GM06990 (cell line): ENCODE data around the gene LRRC23.
"Not testable (repeated sequence)": the region's sequence is repeated elsewhere in the genome, so short reads cannot be mapped to it uniquely, and the experiment has no call there.

Experiments
- DNase-seq: peaks from one replicate; pipeline ENCODE4 v3.0.0-alpha.2; 2011; ENCODE audit not compliant: insufficient read length; ENCODE audit errors: extremely low read depth
- H3K27me3 ChIP-seq: replicated peaks from 2 replicates; pipeline ENCODE4 v1.6.0; 2011; ENCODE audit warnings: low read length; ENCODE audit not compliant: control insufficient read depth, insufficient read depth
- H3K36me3 ChIP-seq: 2 replicates; pipeline ENCODE4 v1.5.1; 2011; ENCODE audit warnings: low read length; ENCODE audit not compliant: control insufficient read depth, insufficient read depth
- H3K4me3 ChIP-seq: replicated peaks from 2 replicates; pipeline ENCODE4 v1.5.1; 2011; ENCODE audit warnings: low read depth, mild to moderate bottlenecking, control low read depth, low read length
- TF ChIP-seq, protein P1 (sequence below): IDR thresholded peaks from 2 replicates; pipeline ENCODE4 v1.5.1; 2011; ENCODE audit warnings: low read length, control low read depth, mild to moderate bottlenecking, inconsistent platforms; ENCODE audit not compliant: insufficient read depth, poor library complexity, severe bottlenecking

LRRC23 gene

DNA sequence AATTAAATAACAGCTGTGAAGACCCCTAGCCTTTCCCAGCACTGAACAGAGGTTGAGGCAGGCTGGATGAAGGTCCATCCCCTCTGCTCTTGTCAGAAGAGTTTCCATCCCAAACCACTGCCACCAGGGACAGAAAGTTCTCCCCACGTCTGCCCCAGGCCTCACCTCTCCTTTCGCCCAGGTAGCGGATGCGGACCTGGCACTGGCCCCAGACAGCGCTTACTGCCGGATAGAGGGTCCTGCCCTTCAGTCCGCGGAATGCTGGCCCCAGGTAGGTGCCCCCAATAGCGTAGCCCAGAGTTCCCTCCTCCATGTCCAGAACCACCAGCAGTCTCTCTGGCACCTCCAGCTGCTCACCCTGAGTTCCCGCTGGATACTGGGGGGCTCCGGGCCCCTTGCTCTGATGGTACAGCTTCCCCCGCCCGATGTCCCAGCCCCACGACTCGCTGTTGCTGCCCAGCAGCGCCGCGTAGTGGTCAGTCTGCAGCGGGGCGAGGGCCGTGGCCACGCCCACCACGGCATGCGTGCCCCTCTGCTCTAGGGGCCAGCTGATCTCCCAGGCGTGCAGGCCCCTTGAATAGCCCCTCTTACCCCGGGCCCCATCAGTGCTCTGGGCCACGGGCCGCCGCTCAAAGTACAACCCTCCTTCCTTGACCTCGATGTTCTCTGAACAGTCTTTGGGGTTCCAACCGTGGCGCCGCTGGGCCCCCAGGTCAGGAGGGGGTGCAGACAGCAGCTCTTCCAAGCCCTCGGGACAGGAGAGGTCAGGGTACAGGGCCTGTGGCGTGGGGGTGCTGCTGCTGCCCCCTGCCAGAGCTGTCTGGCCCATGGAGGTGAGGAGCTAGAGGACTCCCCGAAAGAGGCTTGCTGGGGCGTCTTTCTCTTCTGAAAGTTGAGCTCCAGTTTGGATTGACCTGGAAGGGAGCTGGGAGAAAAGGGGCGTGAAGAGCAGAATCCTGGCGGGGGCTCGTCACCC, 32.3 kb upstream of the LRRC23 start:
- H3K4me3 ChIP-seq, result peak overlapping the region; percentile 83
- no peaks in the 10 kb centered on the region for H3K27me3 ChIP-seq
- TF ChIP-seq, protein P1, sequence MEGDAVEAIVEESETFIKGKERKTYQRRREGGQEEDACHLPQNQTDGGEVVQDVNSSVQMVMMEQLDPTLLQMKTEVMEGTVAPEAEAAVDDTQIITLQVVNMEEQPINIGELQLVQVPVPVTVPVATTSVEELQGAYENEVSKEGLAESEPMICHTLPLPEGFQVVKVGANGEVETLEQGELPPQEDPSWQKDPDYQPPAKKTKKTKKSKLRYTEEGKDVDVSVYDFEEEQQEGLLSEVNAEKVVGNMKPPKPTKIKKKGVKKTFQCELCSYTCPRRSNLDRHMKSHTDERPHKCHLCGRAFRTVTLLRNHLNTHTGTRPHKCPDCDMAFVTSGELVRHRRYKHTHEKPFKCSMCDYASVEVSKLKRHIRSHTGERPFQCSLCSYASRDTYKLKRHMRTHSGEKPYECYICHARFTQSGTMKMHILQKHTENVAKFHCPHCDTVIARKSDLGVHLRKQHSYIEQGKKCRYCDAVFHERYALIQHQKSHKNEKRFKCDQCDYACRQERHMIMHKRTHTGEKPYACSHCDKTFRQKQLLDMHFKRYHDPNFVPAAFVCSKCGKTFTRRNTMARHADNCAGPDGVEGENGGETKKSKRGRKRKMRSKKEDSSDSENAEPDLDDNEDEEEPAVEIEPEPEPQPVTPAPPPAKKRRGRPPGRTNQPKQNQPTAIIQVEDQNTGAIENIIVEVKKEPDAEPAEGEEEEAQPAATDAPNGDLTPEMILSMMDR, result peak; percentile 99
- peak; percentile 84 for DNase-seq
- peaks cover 17% of the 10 kb centered on the region for H3K36me3 ChIP-seq

DNA sequence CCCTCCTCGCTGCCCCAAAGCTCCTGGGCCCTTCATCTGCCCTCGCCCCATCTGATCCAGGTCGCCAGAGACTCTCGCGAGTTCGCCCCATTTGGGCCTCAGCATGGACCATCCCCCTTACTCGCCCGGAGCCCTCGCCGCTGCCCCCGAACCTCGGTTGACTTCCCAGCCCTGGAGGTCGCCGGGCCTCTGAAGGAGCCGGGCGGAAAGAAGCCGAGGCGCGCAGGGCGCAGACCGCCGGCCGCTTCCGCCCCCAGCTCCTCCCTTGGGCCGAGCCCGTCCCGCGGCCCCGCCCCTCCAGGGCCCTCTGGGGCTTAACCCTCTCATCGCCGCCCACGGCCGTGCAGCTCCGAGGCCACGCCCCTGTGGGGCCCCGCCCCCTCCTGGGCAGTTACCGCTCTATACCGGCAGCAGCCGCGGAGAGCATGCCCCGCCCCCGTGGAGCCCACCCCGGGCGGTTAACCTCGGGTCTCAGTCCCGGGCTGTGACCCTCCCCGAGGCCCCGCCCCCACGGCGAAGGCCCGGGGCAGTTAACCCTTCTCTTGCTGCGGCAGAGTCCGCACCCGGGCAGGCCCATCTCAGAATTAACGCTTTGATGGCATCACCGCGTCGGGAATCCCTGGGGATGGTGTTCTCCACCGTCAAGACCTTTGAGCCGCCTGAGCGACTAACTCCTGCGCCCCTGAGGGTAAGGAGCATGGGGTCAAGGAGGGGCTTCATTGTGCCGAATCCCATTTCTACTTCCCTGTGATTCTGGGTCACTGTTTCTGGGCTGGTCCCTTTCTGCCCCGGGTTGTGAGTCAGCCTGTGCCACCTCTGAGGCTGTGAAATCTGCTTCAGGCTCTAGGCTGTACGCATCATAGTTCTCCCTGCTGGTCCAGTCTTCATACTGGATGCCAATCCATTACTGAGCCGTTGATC, 31.3 kb upstream of the LRRC23 start, which contains the start of gene SPSB2:
TSS of gene SPSB2 (minus strand) at position 210 of the 921 bp plus-strand sequence. CDS start 402 bp downstream, outside the sequence.
- Histone ChIP-seq H3K4me3 (peak within 1 kb of the TSS; percentile 83), H3K36me3 (peaks cover 17% of the 10 kb centered on the region), H3K27me3 (no peaks in the 10 kb centered on the region)
- DNase-seq, result peak; percentile 97
- TF ChIP-seq, protein P1, result no peak

DNA sequence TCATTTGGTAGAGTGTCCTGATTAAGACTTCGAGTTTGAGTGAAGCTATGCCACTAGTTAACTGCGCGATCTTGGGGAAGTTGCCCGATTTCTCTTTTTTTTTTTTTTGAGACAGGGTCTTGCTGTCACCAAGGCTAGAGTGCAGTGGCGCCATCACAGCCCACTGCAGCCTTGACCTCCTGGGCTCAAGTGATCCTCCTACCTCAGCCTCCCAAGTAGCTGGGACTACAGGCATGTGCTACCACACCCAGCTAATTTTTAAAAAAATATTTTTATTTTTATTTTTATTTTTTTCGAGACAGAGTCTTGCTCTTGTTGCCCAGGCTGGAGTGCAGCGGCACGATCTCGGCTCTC, 30.6 kb upstream of the LRRC23 start:
- Histone ChIP-seq H3K4me3 (peak overlapping the region; percentile 83), H3K36me3 (peaks cover 17% of the 10 kb centered on the region)
- DNase-seq, H3K27me3 ChIP-seq: not testable (repeated sequence)

DNA sequence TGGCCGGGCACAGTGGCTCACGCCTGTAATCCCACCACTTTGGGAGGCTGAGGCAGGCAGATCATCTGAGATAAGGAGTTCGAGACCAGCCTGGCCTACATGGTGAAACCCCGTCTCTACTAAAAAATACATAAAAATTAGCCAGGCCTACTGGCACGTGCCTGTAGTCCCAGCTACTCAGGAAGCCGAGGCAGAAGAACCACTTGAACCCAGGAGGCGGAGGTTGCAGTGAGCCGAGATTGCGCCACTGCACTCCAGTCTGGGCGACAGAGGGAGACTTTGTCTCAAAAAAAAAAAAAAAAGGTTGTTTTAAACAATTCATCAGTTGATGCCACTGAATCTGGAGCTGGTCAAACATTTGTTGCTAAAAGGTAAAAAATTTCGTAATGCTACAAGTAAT, 24.8 kb upstream of the LRRC23 start:
- not testable (repeated sequence) for H3K36me3 ChIP-seq, H3K27me3 ChIP-seq, DNase-seq, H3K4me3 ChIP-seq

DNA sequence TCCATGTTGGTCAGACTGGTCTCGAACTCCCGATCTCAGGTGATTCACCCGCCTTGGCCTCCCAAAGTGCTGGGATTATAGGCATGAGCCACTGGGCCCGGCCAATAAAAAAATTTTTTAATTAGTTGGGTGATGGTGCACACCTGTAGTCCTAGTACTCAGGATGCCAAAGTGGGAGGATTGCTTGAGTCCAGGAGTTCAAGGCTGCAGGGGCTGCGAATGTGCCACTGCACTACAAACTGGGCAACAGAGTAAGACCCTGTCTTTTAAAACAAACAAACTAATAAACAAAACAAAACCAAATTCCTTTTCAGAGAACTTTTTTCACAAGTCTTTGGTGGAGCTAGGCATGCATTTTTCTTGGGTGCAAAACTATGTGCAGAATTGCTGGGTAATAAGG, 21.4 kb upstream of the LRRC23 start:
- Histone ChIP-seq H3K4me3 (no peak overlapping the region), H3K36me3 (peaks cover 8% of the 10 kb centered on the region), H3K27me3 (no peaks in the 10 kb centered on the region)
- TF ChIP-seq, protein P1, result no peak
- DNase-seq, result no peak

DNA sequence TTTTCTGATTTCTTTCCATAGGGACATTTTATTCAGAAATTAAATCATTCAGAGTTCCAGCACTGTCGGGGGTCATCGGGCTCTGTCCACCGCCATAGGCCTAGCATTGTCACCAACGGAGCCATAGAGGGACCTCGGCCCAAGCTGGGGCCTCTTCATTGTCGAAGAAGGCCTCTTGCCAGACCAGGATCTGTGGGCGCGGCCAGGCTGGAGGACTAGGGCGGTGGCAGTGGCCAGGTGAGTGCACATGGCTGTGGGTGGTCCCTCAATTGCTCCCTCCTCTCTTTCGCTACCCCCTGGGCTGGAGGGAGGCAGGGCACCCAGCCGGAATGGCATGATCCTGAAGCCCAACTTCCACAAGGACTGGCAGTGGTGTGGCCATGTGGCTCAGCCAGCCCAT, 20.9 kb upstream of the LRRC23 start:
- TF ChIP-seq, protein P1, result no peak
- DNase-seq, result no peak
- no peak overlapping the region for H3K4me3 ChIP-seq
- peaks cover 8% of the 10 kb centered on the region for H3K36me3 ChIP-seq
- no peaks in the 10 kb centered on the region for H3K27me3 ChIP-seq
